Measurements from ENCODE around the gene FNBP1.

DNA sequence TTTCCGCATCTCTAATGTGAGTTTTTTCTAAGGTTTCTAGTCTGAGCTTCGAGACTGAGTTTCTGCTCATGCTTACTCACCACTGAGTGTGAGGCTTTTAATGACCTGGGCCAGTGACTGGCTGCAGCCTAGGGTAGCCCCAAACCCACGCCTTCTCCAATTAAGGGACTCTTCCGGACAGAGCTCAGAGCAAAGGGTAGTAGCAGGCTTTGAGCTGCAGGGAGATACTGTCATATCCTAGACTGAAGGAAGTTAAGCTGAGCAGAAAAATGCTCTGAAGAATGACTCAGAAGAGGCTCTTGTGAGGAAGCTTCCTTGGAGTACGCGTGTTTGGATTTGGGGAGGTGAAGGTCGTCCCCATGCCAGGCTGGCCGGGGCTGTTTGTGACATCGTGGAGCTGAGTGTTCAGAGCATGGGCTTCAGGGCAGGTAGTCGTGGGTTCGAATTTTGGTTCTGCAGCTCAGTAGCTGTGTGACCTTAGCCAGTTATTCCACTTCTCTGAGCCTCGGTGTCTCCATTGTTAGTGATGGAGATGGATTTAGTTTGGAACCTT is 204.2 kb downstream of the FNBP1 start:
- TF ChIP-seq, protein P1, sequence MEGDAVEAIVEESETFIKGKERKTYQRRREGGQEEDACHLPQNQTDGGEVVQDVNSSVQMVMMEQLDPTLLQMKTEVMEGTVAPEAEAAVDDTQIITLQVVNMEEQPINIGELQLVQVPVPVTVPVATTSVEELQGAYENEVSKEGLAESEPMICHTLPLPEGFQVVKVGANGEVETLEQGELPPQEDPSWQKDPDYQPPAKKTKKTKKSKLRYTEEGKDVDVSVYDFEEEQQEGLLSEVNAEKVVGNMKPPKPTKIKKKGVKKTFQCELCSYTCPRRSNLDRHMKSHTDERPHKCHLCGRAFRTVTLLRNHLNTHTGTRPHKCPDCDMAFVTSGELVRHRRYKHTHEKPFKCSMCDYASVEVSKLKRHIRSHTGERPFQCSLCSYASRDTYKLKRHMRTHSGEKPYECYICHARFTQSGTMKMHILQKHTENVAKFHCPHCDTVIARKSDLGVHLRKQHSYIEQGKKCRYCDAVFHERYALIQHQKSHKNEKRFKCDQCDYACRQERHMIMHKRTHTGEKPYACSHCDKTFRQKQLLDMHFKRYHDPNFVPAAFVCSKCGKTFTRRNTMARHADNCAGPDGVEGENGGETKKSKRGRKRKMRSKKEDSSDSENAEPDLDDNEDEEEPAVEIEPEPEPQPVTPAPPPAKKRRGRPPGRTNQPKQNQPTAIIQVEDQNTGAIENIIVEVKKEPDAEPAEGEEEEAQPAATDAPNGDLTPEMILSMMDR (IDR thresholded peaks at IDR 0.05) = no peak
- no peak for TF ChIP-seq POLR2A (IDR thresholded peaks at IDR 0.05)

All from lower leg skin (tissue), 3 donors.